ENCODE measurements around the gene SRP54. TPM values are rescaled to one million over a fixed set of nuclear protein-coding genes. Genes with fewer than 3 reads are reported as not detected.
A peak's percentile ranks its signal among the peaks of the same experiment; 100 is the strongest.
"Not testable (repeated sequence)": the region's sequence is repeated elsewhere in the genome, so short reads cannot be mapped to it uniquely, and the experiment has no call there.

SRP54 gene
- total RNA-seq, 1 experiment from 2014 or later, result 84.5 TPM

DNA sequence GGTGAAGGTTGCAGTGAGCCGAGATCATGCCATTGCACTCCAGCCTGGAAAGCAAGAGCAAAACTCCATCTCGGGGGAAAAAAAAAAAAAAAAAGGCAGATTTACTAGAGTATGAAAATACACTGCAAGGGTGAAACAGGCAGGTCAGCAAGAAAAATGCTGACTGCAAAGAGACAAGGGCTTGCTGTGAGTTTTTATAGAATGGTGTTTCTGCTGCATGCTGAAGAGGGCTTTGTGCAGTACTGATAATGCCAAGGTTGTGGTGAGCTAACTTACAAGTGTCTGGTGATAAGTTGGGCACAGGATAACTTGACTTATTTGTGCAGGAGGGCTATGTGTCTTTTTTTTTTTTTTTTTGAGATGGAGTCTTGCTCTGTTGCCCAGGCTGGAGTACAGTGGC lies 25.9 kb upstream of the SRP54 start:
- CTCF ChIA-PET, result no interaction called here
- Mint-ChIP-seq H3K9me3 (ENCODE audit: unreplicated experiment) (no peaks in the 10 kb centered on the region), H3K27me3 (ENCODE audit: insufficient read depth, unreplicated experiment) (no peaks in the 10 kb centered on the region), H3K4me1 (ENCODE audit: low read depth, unreplicated experiment) (peaks cover 16% of the 10 kb centered on the region), H3K27ac (ENCODE audit: unreplicated experiment) (no peak overlapping the region), H3K36me3 (ENCODE audit: insufficient read depth, unreplicated experiment) (peaks cover 29% of the 10 kb centered on the region), H3K4me3 (ENCODE audit: unreplicated experiment) (no peak overlapping the region)
- POLR2A ChIA-PET, result no interaction called here
- Histone ChIP-seq H3K36me3 (ENCODE audit: control insufficient read depth, insufficient read depth, low read length) (peaks cover 2% of the 10 kb centered on the region; the same call in 1 of the 2 replicates), H3K9me3 (no peaks in the 10 kb centered on the region), H3K4me1 (peaks cover 19% of the 10 kb centered on the region), H3K4me3 (ENCODE audit: low read depth, low read length) (no peak overlapping the region), H3K27me3 (replicated peaks; ENCODE audit: control insufficient read depth, insufficient read depth, low read length) (no peaks in the 10 kb centered on the region)
- BruUV-seq (replicated peaks), result no TSS peak
- TF ChIP-seq, protein P1, sequence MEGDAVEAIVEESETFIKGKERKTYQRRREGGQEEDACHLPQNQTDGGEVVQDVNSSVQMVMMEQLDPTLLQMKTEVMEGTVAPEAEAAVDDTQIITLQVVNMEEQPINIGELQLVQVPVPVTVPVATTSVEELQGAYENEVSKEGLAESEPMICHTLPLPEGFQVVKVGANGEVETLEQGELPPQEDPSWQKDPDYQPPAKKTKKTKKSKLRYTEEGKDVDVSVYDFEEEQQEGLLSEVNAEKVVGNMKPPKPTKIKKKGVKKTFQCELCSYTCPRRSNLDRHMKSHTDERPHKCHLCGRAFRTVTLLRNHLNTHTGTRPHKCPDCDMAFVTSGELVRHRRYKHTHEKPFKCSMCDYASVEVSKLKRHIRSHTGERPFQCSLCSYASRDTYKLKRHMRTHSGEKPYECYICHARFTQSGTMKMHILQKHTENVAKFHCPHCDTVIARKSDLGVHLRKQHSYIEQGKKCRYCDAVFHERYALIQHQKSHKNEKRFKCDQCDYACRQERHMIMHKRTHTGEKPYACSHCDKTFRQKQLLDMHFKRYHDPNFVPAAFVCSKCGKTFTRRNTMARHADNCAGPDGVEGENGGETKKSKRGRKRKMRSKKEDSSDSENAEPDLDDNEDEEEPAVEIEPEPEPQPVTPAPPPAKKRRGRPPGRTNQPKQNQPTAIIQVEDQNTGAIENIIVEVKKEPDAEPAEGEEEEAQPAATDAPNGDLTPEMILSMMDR (IDR thresholded peaks at IDR 0.05; ENCODE audit: insufficient read depth in 1 of 2, low read depth in 1 of 2, low read length in 1 of 2, severe bottlenecking in 1 of 2, unreplicated experiment in 1 of 2), result no peak
- intact Hi-C loops (cut with micrococcal nuclease; ENCODE audit: unreplicated experiment), result loop anchor here (5.0 kb wide), 1 partner anchor 80 kb away; the partner anchor contains the start of gene BAZ1A
- no peak for DNase-seq

- Mint-ChIP-seq H3K27ac (ENCODE audit: unreplicated experiment) (peak overlapping the region; percentile 15), H3K4me3 (ENCODE audit: unreplicated experiment) (no peak overlapping the region), H3K36me3 (ENCODE audit: insufficient read depth, unreplicated experiment) (peaks cover 34% of the 10 kb centered on the region), H3K9me3 (ENCODE audit: unreplicated experiment) (no peaks in the 10 kb centered on the region), H3K4me1 (ENCODE audit: low read depth, unreplicated experiment) (peaks cover 16% of the 10 kb centered on the region), H3K27me3 (ENCODE audit: insufficient read depth, unreplicated experiment) (no peaks in the 10 kb centered on the region)
- Histone ChIP-seq H3K9me3 (no peaks in the 10 kb centered on the region), H3K27me3 (replicated peaks; ENCODE audit: control insufficient read depth, insufficient read depth, low read length) (no peaks in the 10 kb centered on the region), H3K36me3 (ENCODE audit: control insufficient read depth, insufficient read depth, low read length) (peaks cover 2% of the 10 kb centered on the region; the same call in 1 of the 2 replicates), H3K4me3 (ENCODE audit: low read depth, low read length) (no peak overlapping the region), H3K4me1 (peaks cover 19% of the 10 kb centered on the region)
- TF ChIP-seq, protein P1 (IDR thresholded peaks at IDR 0.05; ENCODE audit: insufficient read depth in 1 of 2, low read depth in 1 of 2, low read length in 1 of 2, severe bottlenecking in 1 of 2, unreplicated experiment in 1 of 2), result no peak
- BruUV-seq (replicated peaks), result no TSS peak
- ChIA-PET POLR2A (no interaction called here), CTCF (no interaction called here)
- intact Hi-C loops (cut with micrococcal nuclease; ENCODE audit: unreplicated experiment), result loop anchor here (5.0 kb wide), 1 partner anchor 81 kb away; the partner anchor contains the start of gene BAZ1A
- DNase-seq, result no peak
These were observed 25.0 kb upstream of the SRP54 start for GRCh38 chr14:34957771-34958286.

GRCh38 chr14:34962106-34962505 lies 20.7 kb upstream of the SRP54 start:
- H3K9me3 ChIP-seq; H3K27me3 ChIP-seq (replicated peaks; ENCODE audit: control insufficient read depth, insufficient read depth, low read length); intact Hi-C loops (cut with micrococcal nuclease; ENCODE audit: unreplicated experiment); DNase-seq; H3K9me3 Mint-ChIP-seq (ENCODE audit: unreplicated experiment); BruUV-seq (replicated peaks); H3K27me3 Mint-ChIP-seq (ENCODE audit: insufficient read depth, unreplicated experiment); H3K4me3 ChIP-seq (ENCODE audit: low read depth, low read length); H3K27ac Mint-ChIP-seq (ENCODE audit: unreplicated experiment); CTCF ChIA-PET; H3K36me3 ChIP-seq (ENCODE audit: control insufficient read depth, insufficient read depth, low read length); H3K4me3 Mint-ChIP-seq (ENCODE audit: unreplicated experiment); POLR2A ChIA-PET: not testable (repeated sequence)
- Mint-ChIP-seq H3K4me1 (ENCODE audit: low read depth, unreplicated experiment) (peaks cover 16% of the 10 kb centered on the region), H3K36me3 (ENCODE audit: insufficient read depth, unreplicated experiment) (peaks cover 31% of the 10 kb centered on the region)
- peaks cover 19% of the 10 kb centered on the region for H3K4me1 ChIP-seq

Measured in Caco-2 (cell line).